ENCODE measurements around the gene CEMIP2.
A peak's percentile ranks its signal among the peaks of the same experiment; 100 is the strongest.

- peak in 1 of 2 donors; percentile 1 for TF ChIP-seq CTCF (conservative IDR thresholded peaks at IDR 0.05 in 1 of 2, IDR thresholded peaks at IDR 0.05 in 1 of 2; ENCODE audit: low read depth in 1 of 2, low read length in 2 of 2)
- no peak for TF ChIP-seq EZH2 (IDR thresholded peaks at IDR 0.05; ENCODE audit: low read length, missing control alignments)
Measured at GRCh38 chr9:71769175-71770161, 1.2 kb upstream of the CEMIP2 start.

All from fibroblast of lung (primary cell).